Peyer's patch (tissue), 4 donors: ENCODE results near the gene FARP1. TPM values are rescaled to one million over a fixed set of nuclear protein-coding genes. Genes with fewer than 3 reads are reported as not detected.

Experiments
- DNase-seq, 3 donors: peaks; one replicate each; pipeline ENCODE4 v3.0.0-alpha.2; 2017 to 2019
- H3K27ac ChIP-seq, 4 donors: fragments of 200-600 bp; sonication (generic); one replicate each; pipeline ENCODE4 v1.5.1; 2016 to 2019
- H3K27me3 ChIP-seq, 2 donors: fragments of 200-600 bp; sonication (generic); one replicate each; pipeline ENCODE4 v1.5.1; 2019
- H3K36me3 ChIP-seq, 3 donors: fragments of 200-600 bp; sonication (generic); one replicate each; pipeline ENCODE4 v1.5.1; 2016 to 2019
- H3K4me1 ChIP-seq, 4 donors: fragments of 200-600 bp; sonication (generic); one replicate each; pipeline ENCODE4 v1.5.1; 2016 to 2019
- H3K4me3 ChIP-seq, 4 donors: fragments of 200-600 bp; sonication (generic); 1 replicate in 3 of 4; 2 replicates in 1 of 4; pipeline ENCODE4 v1.5.1; 2016 to 2019; ENCODE audit warnings: mild to moderate bottlenecking in 1 of 4
- H3K9me3 ChIP-seq, 4 donors: fragments of 200-600 bp; sonication (generic); one replicate each; pipeline ENCODE4 v1.5.1; 2016 to 2019; ENCODE audit warnings: mild to moderate bottlenecking in 1 of 4
- POLR2A ChIP-seq, 2 donors: fragments of 450-650 bp; IDR thresholded peaks; one replicate each; pipeline ENCODE4 v1.5.1; 2017; ENCODE audit warnings: antibody characterized with exemption in 2 of 2, mild to moderate bottlenecking in 2 of 2, moderate library complexity in 2 of 2
- total RNA-seq, 4 donors: library from RNA; depleted of rRNA; stranded (reverse); fragments of >200 nt; gene quantifications; one replicate each; pipeline ENCODE4 v1.1.0, GENCODE V29; 2016
- TF ChIP-seq, protein P1 (sequence below), 6 experiments: fragments of 450-650 bp in 4 of 6; fragments of 200-600 bp in 2 of 6; sonication (generic) in 1 of 6; IDR thresholded peaks; one replicate each; pipeline ENCODE4 v1.5.1; 2017 to 2019; ENCODE audit warnings: antibody characterized with exemption in 6 of 6, mild to moderate bottlenecking in 3 of 6, moderate library complexity in 1 of 6

The FARP1 gene
- total RNA-seq, 4 donors from 2014 or later = 10.6 to 61.1 (median 14.9) TPM

- Histone ChIP-seq H3K4me3 (no peak overlapping the region), H3K27me3 (no peaks in the 10 kb centered on the region), H3K36me3 (no peaks in the 10 kb centered on the region), H3K4me1 (peaks cover 0 to 11% (median 2%) of the 10 kb centered on the region in 4 donors), H3K27ac (peak overlapping the region in 1 of 4 donors; percentile 44), H3K9me3 (no peaks in the 10 kb centered on the region)
- DNase-seq = no peak
- TF ChIP-seq, protein P1, sequence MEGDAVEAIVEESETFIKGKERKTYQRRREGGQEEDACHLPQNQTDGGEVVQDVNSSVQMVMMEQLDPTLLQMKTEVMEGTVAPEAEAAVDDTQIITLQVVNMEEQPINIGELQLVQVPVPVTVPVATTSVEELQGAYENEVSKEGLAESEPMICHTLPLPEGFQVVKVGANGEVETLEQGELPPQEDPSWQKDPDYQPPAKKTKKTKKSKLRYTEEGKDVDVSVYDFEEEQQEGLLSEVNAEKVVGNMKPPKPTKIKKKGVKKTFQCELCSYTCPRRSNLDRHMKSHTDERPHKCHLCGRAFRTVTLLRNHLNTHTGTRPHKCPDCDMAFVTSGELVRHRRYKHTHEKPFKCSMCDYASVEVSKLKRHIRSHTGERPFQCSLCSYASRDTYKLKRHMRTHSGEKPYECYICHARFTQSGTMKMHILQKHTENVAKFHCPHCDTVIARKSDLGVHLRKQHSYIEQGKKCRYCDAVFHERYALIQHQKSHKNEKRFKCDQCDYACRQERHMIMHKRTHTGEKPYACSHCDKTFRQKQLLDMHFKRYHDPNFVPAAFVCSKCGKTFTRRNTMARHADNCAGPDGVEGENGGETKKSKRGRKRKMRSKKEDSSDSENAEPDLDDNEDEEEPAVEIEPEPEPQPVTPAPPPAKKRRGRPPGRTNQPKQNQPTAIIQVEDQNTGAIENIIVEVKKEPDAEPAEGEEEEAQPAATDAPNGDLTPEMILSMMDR (IDR thresholded peaks at IDR 0.05) = no peak
- TF ChIP-seq POLR2A (IDR thresholded peaks at IDR 0.05) = no peak
Observed at GRCh38 chr13:98214008-98214643, 71.2 kb downstream of the FARP1 start.

- no peak for DNase-seq
- Histone ChIP-seq H3K27ac (no peak overlapping the region), H3K4me1 (peaks cover 0 to 11% (median 2%) of the 10 kb centered on the region in 4 donors), H3K36me3 (no peaks in the 10 kb centered on the region), H3K27me3 (no peaks in the 10 kb centered on the region), H3K4me3 (no peak overlapping the region), H3K9me3 (no peaks in the 10 kb centered on the region)
- TF ChIP-seq, protein P1 (IDR thresholded peaks at IDR 0.05) = no peak
- no peak for TF ChIP-seq POLR2A (IDR thresholded peaks at IDR 0.05)
Observed at GRCh38 chr13:98214707-98215106, 71.8 kb downstream of the FARP1 start.

DNA sequence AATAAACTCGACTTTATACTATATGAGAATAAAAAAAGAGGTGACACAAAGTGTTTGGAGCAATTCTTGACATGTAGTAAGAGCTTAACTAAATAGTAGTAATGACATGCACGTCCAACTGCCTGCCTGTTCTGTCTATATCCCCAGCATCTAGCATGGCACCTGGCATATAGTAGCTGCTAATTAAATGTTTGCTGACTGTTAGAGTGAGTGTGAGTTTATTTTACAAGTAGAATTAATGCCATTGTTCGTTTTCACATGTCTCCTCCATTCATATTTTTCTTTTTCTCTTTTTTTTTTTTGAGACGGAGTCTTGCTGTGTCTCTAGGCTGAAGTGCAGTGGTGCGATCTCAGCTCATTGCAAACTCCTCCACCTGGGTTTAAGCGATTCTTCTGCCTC lies 72.6 kb downstream of the FARP1 start:
- no peak for DNase-seq
- Histone ChIP-seq H3K27ac (peak overlapping the region in 1 of 4 donors; percentile 7), H3K27me3 (no peaks in the 10 kb centered on the region), H3K9me3 (no peaks in the 10 kb centered on the region), H3K4me3 (no peak overlapping the region), H3K4me1 (peaks cover 0 to 11% (median 2%) of the 10 kb centered on the region in 4 donors), H3K36me3 (no peaks in the 10 kb centered on the region)
- no peak for TF ChIP-seq POLR2A (IDR thresholded peaks at IDR 0.05)
- TF ChIP-seq, protein P1 (IDR thresholded peaks at IDR 0.05) = no peak

DNA sequence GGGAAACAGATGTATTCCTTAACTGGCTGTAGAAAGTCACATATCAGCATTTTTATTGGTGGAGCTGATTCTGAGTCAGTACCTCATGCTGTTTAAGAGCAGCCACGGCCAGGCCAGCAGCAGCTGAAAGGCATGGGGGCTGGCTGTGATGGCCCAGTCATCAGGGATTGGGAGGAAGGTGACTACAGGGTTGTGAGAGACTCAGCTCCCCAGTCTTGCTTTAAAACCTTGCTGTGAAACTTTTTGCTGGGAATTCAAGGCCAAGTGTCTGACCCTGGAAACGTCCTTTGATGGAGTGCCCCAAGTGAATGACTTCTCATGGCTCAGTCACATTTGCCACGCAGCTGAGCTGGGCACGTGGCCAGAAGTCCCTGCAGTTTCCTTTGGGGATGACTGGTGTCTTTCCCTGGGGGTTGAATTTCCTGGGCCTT lies 73.3 kb downstream of the FARP1 start:
- no peak for TF ChIP-seq POLR2A (IDR thresholded peaks at IDR 0.05)
- TF ChIP-seq, protein P1 (IDR thresholded peaks at IDR 0.05) = no peak
- Histone ChIP-seq H3K36me3 (no peaks in the 10 kb centered on the region), H3K27ac (peak overlapping the region in 1 of 4 donors; percentile 7), H3K27me3 (no peaks in the 10 kb centered on the region), H3K4me3 (no peak overlapping the region), H3K4me1 (peaks cover 0 to 11% (median 2%) of the 10 kb centered on the region in 4 donors), H3K9me3 (no peaks in the 10 kb centered on the region)
- DNase-seq = no peak

GRCh38 chr13:98216711-98217285 lies 73.9 kb downstream of the FARP1 start:
- Histone ChIP-seq H3K9me3 (no peaks in the 10 kb centered on the region), H3K27me3 (no peaks in the 10 kb centered on the region), H3K4me3 (no peak overlapping the region), H3K36me3 (no peaks in the 10 kb centered on the region), H3K27ac (peak overlapping the region in 1 of 4 donors; percentile 7), H3K4me1 (peaks cover 0 to 11% (median 2%) of the 10 kb centered on the region in 4 donors)
- no peak for TF ChIP-seq POLR2A (IDR thresholded peaks at IDR 0.05)
- TF ChIP-seq, protein P1 (IDR thresholded peaks at IDR 0.05) = no peak
- no peak for DNase-seq
